GM18526 (cell line): ENCODE results near the gene COPZ1.

ENCODE experiments used
- POLR2A ChIP-seq: IDR thresholded peaks from 3 replicates; pipeline ENCODE4 v1.6.1; 2011; ENCODE audit not compliant: insufficient read length; ENCODE audit errors: extremely low read depth

COPZ1 gene

DNA sequence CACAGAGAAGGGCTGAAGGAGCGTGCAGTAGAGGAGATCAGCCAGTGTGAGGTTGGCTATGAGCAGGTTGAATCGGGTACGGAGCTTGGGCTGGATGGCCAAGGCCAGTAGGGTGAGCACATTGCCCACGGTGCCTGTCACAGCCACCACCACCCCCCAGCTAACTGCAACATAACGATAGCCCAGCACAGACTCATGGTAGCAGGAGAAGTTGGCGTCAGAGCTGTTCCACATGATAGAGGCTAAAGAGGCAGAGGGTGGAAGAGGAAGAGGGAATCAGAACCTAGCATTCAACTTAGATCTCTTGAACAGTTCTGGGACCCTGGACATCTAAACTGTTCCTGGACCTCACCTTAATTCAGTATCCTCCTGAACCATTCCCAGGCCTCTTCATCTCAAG lies 38.7 kb downstream of the COPZ1 start:
- no peak for TF ChIP-seq POLR2A

DNA sequence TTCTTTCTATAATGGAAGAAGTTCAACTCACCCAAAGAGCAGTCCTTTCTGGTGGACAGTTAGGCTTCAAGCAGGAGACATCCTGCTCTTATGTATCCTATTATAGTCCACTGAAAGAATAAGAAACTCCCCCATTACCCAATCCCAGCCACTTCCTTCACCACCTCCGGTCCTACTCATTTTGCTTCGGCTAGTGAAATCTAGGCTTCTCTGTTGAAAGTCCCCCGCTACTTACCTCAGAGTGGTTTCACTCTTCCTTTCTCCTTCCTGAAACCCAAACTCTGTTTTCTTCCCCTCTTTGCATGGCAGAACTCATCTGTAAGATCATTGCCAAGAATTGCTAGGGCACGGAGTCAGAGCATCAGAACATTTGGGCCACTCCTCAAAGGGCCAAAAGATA lies 39.5 kb downstream of the COPZ1 start, which contains the start of gene GPR84:
Gene GPR84, minus strand, starts transcription at position 74 of the 400 bp plus-strand sequence. CDS start 635 bp downstream, outside the sequence.
- TF ChIP-seq POLR2A, result no peak

DNA sequence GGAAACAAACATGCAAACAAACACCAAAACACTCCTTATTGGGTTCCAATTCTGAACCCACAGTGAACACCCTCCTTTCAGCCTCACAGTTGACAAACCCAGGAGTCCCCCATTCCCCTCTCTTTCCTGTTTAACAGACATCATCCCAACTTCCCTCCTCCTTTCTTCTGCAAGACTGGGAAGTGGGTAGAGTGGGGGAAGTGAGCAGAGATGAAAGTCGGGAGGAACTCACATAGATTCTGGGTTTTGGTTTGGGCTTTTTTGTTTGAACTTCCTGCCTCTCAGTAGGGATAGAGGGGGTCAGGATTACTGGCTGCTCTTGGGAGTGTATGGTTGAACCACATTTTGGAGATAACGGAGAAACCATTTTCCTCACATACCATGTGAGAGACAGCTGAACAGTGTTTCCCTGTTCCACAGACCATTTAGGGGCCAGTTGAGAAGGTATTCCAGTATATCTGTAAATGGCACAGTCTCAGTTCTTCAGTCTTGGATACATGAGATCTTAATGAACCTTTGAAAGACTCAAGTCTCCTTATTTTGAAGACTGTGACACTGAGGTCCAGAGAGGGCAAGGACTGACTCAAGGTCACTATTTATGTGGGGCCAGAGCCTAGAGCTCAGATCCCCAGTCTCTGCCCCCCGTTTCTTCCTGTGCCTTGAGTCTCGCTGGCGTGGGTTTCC lies 43.2 kb downstream of the COPZ1 start:
- TF ChIP-seq POLR2A, result no peak

DNA sequence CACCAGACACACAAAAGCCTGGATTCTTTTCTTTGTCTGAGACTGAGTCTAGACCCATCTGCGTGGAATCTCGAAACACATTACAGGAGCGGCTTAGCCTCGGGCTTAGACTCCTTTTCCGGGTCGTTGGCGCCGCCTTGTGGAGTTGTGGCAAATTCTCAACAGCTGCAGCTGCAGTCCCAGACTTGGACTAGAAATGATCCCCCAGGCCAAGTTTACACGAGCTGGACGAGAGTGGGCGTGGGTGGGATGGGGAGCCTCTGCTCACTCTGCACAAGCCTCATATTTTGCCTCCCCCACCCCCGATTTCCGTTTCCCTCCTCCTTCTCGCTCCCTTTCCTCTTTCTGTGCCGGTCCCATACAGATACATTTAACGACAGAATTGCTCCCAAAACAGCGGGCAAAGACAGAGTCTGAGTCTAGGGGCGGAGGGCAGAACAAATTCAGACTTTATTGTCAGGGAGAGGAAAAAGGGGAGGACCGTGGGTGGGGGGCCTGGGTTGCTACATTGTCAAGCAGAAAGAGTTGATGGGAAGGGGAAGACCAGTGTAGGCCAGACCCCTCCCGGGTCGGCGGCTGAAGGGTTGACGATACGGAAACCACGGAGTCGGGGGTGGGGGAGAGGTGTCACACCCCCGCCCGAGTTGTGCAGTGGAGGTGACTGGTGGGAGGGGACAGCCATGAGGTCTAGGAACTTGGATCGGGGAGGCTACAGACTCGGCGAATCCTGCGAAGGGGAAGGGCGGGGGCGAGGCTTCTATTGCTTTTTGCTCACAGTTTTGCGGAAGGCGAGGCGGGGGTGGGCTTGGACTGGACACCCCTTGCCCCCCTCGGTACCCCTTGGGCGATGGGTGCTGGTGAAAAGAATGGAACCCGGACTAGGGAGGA lies 44.0 kb downstream of the COPZ1 start:
- no peak for TF ChIP-seq POLR2A

DNA sequence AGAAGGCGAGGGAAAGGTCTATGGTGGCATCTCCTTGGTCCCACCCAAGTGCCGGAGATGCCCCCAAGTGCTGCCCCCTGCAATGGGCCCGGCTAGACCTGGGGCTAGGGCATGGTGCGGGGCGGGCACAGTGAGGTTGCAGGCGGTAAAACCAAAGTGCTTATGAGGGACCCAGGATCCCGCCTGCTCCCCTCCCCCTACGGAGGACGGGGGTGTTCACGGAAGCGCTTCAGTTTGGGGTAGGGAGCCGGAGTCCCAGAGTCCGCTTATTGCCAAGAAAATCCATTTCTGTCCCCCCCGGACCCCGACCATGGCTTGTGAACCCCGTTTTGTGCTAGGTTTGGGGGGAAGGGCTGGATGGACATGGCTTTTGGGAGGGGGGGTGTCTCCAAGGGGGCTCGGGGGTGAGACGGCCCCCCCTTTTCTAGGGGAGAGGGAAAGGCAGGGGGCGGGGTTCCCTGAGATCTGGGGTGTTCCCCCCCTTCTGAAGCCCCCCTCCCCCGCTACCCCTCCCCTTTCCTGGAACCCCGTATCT lies 44.7 kb downstream of the COPZ1 start:
- TF ChIP-seq POLR2A, result no peak

DNA sequence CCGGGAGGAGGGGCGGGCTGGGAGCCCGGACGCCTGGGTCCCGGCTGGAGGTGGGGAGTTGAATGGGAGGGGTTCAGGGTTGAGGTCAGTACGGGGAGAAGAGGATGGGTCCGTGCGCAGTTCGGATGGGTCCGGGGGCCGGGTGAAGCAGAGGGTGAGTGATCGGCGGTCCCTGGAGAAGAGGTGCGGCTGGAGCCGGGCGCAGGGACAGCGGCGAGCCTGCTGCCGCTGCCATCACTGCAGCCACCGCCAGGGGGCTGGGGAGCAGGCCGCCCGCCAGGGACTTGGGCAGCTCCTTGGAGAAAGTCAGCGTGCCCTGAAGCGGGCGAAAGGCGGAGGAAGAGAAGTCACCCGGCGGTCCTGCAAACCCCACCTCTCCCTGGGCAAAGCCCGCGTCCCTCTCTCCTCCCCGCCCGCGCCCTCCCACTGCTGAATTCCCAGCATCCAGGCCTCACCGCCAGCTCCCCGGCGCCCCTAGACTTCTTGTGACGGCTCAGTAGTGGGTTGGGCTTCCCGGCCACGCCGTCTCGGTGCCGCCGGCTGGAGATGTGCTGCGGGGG lies 45.3 kb downstream of the COPZ1 start:
- no peak for TF ChIP-seq POLR2A

DNA sequence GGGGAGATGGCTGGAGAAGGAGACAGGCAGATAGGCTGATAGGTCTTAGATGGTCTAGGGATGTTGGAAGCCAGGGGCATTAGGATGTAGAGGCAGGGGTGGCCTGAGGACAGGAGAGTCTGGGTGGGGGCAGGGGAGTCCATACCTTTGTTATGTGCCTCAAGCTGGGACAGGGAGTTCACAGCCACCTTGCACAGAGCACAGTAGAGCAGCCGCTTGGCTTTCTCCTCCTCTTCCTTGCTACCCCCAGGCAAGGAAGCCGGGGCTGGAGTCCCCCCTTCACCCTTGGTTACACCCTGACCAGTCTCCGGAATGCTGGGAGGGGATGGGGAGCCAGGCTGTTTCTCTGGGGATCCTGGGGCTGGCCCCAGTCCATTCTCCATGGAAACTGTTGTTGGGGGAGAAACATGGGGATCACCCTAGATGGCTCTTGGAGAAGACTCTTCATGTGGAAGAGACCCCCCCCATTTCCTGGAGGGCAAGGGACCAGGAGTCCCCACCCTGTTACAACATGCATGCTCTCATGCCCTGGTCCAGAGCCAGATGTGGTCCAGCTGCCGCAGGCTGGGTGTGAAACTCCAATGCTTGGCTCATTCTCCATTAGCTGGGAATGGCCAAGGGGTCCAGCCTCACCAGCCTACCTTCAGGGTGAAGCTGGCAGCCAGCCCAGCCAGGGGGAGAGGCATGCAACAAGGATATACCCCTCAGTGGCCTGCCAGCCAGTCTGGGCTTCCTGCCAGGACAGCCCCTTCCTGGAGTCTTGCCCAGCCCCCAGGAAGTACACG lies 46.6 kb downstream of the COPZ1 start:
- no peak for TF ChIP-seq POLR2A

DNA sequence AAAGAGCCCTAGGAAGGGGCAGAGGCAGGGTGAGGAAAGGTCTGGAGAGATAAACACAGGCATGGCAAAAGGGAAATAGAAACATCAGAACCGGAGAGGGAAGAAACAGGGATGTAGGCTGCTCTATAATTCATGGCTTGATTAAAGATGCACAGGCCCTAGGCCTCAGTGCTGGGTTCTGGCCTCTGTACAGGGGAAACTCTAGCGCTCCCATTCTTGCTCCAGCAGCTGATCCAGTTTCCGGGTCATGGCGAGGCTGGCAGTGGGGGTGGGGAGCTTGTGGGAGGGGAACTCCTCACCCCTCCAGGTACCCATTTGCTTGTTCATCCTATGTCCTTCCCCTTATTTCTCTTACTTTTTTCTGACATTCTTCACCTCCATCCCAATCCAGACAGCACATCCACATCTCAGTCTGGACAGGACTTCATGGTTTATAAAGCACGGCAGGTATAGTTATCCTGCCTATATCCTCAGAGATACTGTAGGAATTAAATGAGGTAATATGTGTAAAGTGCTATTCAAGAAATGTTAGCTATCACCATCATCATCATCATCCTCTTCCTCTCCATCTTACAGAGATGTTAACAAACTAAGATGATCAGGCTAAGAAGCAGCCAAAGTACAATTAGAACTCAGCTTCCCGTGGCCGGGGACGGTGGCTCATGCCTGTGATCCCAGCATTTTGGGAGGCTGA lies 47.3 kb downstream of the COPZ1 start:
- TF ChIP-seq POLR2A, result no peak

DNA sequence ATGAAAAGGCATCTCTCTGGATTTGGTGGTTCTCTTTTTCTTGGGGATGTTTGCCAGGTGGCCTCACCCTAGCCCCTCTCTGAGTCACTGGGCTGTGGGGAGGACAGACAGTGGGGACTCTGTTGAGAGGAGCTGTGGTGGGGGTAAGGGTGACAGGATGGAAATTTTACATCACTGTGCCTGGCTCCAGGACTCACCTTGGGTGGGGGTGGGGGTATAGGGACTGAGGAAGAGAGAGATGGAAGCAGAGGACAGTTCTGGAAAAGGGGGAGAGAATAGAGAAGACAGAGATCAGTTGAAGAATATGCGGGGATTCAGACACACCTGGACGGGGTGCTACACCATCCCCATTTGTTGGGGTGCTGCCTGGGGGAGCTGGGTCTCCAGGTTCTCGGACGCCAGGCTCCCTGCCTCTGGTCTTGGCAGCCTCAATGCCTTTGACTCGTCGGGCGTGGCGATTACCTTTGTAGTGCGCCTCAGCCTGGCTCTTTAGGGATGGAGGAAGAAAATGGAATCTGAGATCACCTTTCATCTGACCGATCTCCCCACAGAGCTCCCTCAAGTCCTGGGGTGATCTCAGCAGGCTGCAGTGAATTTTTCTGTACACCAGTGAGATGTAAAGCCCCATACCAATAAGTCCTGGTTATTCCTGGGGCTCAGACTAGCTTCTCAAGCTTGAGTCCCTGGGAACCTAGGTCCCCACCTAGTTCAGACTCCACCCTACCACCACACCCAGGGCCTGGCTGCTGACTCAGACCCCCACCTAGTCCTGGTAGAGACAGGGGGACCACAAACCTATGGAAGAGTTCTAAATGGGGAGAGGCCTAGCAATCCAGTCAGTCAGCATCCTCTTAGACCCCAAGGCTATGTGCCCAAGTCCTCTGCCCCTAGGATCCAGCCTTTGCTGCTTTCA lies 49.0 kb downstream of the COPZ1 start:
- TF ChIP-seq POLR2A, result no peak

DNA sequence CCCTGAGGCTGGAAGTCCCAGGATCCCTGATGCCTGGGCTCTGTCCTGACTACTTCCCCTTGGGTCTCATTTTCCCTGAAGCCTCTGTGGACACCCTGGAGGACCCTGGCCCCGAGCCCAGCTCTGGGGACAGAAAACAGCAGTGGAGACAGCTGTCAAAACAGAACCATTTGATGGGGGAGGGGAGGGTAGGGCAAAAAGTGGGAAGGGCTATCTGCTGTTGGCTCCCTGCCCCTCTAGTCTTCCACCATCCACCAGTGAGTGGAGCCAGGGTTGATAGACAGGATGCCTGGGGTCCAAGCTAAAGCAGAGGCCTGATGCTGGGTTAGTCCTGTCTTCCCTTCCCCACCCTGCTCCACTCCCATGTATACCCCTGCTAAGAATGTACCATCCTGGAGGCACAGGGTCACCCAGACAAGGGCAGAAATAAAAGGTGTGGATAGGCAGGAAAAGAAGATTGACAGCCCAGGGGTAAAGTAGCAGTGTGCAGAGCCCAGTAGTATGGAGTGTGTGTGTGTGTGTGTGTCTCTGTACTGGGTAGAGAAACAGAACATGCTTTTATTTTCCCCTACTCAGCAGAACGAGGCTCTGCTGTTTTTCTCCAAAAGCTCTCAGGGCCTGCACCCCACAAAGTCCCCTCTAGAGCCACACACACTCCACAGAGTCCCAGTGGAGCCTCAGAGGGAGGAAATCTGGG lies 49.8 kb downstream of the COPZ1 start:
- no peak for TF ChIP-seq POLR2A

DNA sequence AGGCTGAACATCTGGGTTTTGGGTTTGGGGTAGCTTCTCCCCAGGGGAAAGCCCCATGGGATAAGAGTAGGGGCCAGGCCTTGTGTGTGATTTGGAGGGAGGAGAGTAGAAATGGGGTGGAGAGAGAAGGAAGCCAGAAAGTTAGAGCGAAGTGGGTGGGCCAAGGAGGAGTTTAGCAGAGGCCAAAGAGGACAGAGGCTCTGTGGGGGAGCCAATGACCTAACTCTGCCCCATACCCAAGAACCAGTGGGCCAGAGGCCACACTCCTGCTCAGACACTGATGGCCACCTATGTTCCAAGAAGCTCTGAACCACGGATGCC lies 50.3 kb downstream of the COPZ1 start:
- no peak for TF ChIP-seq POLR2A

DNA sequence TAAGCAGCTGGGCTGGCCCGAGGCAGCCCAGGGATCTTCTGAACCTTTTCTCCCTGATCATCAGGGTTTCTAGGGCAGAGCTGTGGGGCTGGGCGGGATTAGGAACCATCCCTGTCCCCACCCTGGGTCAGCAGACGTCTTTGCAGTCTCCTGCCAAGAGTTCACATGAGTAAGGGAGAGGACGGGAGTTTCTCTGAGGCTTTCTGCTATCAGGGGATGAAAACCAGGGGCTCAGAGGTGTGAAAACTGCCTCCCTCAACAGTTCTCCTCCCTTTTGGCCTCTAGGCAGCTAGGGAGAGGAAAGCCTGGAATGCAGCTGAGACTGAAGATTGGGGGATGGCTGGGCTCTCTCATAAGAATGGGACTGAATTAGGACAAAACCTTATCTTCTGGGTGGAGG lies 51.7 kb downstream of the COPZ1 start:
- no peak for TF ChIP-seq POLR2A

DNA sequence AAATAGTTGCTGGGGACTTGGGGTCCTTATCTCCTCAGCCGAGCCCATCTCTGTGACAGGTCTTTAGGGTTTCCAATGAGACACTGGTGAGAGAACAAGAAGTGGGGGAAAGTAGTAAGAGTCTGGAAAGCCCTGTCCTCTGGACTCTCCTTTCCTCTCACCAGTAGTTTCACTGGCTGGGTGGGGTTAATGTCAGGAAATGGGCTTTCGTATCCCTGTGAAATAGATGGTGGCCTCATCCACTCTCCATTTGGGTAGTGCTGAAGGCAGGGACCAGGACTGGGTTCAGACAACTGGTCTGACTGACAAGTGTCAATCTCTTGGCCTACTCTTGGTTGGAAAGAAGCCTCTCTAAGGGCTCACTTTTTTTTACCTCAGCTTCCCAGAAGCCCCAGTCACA lies 52.1 kb downstream of the COPZ1 start:
- TF ChIP-seq POLR2A, result no peak

DNA sequence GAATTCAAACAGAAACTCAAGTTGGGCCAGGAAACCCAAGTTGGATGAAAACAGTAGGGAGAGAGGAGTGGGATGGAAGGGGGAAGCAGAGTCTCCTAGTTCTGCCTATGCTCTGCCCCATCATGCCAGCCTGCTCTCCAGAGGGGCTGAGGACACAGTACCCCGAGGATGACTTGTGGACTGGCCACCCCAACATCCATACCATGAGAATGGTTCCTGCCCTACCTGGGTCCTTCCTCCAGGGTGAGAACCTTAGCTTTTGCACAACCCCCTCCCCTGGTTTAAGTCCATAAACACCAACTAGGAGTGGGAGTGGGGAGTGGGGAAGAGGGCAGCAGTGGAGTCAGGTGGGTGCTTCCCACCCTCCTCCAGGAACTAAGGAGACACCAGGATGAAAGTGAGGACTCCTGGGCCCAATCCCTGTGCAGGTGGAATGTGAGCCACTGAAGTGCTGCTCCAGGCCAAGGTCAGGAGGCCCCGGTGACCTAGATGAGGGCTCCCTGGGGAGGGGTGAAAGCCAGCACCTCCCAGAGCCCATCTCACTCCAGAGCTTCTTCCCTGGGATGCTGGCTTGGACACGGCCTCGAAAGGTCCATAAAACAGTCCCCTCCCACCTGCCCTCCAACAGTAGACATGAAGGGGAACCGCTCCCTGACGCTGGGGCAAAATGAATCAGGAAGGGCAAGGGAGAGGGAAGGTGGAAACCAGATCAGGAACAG lies 53.0 kb downstream of the COPZ1 start:
- no peak for TF ChIP-seq POLR2A
